ENCODE measurements around the gene TAF8.

The TAF8 gene

DNA sequence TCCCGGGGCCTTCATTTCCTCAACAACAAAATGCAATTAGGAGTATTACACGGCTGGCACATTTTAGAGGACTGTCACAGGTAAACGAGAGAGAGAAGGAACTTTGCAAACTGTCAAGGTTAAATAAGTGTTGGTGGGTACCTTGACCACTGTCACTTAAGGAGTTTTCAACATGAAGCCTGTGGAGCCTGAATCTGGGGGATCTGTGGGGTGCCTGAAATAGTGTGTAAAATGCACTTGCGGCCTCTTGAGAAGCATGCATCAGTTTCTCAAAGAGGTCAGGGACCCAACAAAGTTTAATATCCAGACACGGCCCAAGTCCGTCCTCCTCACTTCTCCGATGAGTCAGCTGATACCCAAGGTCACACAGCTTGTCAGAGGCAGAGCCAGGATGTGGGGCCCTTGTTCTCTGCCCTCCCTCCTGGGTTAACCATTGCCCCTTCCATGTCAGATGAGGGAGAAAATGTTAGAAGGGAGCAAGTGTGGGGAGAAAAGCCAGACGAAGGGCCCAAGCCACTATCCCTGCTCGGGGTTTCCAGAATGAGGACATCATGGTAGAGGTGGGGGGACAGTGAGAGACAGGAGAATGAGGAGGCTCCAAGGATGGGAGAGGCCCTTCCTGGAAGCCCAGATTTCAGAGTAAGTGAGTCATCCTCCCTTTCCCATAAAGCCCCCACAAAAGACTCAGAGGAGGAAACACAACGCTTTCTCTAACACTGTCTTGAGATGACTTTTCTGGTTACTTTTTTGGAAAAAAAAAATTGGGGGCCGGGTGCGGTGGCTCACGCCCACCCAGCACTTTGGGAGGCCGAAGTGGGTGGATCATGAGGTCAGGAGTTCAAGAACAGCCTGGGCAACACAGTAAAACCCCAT is 49.9 kb downstream of the TAF8 start:
- DNase-seq: no peak

DNA sequence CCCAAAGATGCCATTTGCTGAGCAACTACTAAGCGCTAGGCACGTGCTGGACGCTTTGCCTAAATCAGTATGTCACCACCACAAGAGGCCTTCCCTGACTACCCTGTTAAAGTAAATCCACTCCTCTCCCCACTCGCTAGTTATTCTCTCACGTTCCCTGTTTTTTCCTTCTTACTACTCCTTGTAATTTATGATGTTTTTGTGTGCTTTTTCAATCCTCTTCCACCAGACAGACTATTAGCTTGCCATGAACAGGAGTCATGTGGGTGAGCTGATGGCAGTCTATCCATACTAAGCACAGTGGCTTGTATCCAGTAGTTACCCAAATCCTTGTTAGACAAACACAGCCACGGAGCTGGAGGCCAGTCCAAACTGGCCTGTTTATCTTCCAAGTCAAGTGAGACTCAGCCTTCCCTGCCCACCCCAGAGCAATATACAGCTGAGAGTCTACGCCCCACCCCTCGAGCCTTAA is 50.9 kb downstream of the TAF8 start:
- no peak for DNase-seq

DNA sequence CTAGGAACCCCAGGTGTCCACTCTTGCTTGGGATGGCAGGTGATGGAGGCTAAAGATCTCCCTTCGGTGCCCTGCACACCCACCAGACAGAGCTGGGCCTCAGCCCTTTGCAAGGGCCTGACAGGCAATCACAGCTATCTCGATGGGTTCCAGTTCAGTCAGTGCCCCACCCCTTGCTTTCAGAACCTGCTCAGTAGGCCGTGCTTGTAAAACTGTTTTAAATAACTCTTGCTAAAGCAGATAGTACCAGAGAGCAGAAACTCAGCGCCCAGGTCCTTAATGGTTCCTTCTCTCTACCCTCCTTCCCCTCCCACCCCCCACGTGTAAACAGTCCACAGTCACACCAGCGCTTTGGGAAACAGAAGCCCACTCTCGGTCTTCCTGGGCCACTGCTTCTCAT is 52.9 kb downstream of the TAF8 start:
- DNase-seq: no peak

DNA sequence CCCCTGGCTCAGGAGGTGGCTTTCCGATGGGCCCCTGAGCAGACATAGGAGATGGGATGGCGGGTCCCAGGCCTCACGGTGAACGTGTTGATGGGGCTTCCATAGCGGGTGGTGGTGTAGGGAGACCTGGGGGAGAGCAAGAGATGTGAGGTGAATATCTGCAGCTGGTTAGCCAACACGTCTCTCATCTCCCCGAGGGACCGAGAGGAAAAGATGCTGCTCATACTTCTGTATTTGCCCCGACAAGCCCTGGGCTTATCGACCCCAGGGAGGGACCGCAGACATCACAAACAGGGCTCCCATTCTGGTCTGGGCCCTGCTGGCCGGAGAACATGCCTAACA is 53.4 kb downstream of the TAF8 start:
- no peak for DNase-seq

DNA sequence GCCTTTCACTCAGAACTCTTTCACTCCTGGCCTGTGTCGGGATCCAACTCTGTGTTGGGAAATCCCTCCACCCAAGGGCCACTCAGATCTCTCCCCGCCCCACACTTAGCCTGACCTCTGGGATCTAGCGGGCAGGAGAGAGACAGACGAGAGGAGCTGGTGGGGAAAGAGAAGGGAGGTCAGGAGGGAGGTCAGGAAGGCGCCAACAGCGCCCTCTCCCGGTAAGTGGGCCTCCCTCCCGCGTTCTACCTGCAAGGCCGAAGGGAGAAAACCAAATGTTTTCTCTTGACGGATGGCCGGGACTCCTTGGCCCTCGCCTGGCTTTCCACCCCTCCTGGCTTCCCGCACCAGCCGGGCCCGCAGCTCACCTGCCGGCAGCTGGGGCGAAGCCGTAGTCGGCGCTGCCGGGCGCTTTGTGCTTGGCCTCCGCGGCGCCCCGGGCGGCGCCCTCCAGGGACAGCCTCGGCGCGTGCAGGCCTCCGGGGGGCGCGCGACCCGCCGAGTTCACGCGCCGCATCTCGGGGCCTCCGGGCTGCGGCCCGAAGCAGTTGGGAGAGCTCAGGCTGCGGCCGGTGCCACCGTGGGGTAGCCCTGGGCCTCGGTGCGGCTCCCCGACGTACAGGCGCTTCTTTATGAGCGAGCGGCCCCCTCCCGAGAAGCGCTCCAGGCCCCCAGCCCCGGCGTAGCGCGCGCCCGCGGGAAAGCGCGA is 53.9 kb downstream of the TAF8 start:
- peak; percentile 64 for DNase-seq

DNA sequence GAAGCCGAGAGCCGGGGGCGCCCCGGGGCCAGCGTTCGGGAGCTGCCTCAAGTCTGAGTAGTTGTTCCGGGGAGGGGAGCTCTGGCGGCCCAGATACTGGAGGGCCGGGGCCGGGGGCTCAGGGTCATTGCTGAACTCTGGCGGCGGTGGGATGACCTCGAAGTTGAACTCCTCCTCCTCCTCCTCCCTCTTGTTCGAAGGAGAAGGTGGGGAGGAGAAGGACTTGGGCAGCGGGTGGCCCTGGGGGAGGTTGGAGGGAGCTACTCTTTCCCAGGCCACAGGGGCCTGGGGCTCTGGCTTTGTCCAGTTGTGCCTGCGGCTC is 54.4 kb downstream of the TAF8 start:
- DNase-seq: no peak

DNA sequence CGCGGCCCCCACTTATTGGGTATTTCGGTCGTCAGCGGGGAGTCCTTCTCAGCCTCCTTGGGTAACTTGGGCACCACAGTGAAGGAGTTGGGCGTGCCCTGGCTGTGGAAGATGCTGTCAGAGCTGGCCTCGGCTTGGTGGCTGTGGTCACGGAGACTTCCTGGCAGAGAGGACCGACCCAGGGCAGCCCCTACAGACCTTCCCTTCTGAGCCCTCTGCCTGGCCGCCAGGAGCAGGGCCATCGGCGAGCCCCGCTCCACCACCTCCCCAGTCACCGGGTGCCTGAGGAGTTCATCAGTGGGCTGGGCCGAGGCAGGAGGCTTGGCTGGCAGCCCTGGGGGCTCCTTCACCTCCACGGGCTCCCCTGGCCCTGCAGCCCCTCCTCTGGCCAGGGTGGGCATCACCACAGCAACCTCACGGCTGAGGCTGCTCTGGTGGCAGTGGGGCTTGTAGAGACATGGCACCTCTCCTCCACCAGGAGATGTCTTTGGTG is 54.9 kb downstream of the TAF8 start:
- DNase-seq: no peak

DNA sequence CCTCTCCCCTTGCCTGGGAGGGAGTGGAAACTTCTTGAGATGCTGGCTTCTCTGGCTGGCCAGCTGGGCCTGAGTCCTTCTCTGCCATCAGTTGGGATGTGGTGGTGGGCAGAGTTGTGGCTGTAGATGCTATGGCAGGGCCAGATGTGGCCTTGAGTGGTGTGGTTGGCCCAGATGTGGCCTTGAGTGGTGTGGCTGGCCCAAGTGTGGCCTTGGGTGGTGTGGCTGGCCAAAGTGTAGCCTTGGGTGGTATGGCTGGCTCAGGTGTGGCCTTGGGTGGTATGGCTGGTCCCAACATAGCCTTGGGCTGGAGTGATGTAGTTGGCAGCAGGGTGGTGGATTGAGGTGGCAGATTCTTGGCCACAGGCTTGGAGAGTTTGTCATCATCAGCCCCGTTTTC is 55.4 kb downstream of the TAF8 start:
- no peak for DNase-seq

DNA sequence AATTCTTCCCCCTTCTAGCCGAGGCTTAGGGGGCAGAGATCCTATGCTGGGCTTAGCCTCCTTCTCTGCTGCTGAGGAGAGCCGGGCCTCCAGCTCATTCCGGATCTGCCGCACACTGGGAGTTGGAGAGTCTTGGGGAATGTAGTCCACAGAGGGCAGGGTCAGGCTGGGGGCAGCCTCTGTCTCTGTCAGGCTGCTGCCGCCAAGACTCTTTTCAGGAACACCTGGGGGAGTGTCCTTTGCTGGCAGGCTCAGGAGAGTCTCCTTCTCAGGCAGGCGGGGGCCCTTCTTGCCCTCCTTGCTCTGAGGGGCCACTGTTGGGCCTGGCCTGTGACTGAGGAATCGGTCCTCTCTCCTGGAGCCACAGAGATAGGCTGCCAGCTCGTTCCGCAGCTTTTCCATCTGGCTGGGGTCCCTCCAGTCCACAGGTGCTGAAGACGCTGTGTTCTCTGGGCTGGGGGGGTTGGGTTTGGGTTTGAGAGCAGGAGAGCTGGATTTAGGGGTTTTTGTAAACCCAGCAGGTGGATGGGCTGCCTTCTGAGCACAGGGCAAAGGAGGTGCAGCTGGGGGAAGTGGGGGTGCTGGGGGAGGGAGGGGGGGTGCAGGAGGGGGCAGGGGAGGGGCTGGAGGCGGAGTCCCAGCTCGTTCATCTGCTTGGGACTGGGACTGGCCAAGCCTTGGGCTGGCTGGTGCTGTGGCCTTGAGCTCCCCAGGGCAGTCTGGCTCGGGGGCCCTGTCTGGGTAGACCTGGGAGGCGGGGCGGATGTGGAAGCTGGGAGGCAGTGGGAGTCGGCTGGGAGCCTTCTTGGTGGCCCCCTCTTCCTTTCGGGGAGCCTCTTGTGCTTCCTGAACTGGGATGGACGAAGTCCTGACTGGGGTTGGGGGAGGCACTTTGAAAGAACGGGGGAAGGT is 56.0 kb downstream of the TAF8 start:
- no peak for DNase-seq

DNA sequence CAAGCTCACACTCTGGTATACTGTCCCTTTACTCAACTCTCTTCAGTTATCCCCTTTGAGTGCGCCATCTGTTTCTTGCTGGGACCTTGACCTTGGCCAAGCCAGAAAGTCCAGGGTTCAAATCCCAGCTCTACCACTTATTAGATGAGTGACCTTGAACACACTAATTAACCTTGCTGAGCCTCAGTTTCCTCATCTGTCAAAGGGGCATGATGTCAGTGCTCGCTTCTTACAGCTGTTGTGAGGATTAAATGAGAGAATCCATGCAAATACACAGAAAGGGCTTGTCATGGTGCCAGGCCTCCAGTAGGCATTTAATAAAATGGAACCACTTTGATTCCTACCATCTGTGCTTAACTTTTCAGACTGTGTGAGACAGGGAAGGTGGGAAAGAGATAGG is 57.7 kb downstream of the TAF8 start:
- DNase-seq: no peak

DNA sequence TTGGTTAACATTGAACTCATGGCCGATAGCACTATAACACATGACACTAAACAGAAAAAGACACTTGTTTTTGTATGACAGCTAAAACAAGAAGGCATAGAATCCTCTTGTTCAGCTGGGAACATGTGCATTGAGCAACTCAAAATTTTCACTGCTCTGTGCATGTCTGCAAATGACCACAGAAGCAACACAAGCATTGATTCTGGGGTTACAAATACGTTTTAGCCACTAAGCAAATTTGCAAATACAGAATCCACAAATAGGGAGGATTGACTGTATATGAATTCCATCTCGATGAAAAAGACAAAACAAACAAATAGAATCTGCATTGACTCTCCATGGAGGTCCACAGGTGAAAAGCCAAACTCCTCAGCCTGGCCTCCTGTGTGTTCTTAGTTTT is 60.4 kb downstream of the TAF8 start:
- DNase-seq: no peak

DNA sequence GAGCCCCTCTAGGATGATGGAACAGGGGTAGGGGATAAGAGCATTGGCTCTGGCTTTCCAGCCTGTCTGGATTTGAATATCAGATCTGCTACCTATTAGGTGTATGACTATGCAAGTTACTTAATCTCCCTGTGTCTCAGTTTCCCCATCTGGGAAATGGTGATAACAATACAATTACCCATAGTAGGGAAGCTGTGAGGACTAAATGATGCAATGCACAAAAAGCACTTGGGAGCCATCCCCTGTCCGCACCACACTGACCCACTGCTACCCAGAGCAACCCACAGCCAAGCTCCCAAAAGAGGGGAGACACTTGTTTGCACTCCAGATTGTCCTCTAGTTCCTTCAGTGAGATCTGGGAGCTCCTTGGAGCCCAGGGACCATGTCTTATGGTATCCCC is 62.0 kb downstream of the TAF8 start:
- DNase-seq: no peak

DNA sequence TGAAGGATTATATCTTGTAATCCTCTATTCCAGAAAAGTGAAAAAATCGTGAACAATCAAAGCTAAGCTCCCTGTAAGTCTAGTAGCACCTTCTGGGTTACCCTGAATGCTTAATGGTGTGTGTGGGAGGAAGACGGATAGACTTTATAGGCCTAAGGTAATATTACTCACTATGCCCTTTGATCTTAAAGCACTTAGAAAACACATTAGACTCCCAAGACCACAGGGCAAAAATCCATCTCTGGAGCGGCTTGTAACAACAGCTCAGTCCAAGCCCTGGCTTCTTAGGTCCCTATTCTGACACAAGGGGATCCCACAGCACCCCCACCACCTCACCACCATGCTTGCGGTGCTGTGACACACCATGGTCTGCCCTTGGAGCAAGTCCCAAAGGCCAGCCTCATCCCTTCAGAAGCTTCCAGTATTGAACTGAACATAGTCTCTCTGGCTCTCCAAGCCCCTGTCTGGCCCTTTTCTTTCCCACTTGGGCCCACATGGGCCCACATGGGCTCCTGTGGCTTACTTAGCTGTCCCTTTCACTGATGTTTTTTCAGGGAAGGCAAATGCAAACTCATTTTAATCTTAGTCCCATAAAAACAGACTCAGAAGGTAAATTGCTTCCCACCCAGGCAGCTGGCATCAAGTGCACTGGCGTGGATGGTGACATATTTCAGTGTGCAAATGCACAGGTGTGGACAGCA is 63.8 kb downstream of the TAF8 start:
- no peak for DNase-seq

DNA sequence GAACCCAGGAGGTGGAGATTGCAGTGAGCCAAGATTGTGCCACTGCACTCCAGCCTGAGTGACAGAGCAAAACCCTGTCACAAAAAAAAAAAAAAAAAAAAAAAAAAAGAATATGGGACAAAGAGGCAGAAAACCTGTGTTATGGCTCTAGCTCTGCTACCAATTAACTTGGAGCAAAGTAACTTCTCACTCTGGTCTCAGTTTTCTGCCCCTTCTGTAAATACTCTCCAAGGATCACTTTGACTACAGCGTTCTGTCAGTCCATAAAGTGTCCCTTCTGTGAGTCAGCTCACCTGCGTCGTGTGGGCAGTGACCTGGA is 67.5 kb downstream of the TAF8 start:
- DNase-seq: no peak

DNA sequence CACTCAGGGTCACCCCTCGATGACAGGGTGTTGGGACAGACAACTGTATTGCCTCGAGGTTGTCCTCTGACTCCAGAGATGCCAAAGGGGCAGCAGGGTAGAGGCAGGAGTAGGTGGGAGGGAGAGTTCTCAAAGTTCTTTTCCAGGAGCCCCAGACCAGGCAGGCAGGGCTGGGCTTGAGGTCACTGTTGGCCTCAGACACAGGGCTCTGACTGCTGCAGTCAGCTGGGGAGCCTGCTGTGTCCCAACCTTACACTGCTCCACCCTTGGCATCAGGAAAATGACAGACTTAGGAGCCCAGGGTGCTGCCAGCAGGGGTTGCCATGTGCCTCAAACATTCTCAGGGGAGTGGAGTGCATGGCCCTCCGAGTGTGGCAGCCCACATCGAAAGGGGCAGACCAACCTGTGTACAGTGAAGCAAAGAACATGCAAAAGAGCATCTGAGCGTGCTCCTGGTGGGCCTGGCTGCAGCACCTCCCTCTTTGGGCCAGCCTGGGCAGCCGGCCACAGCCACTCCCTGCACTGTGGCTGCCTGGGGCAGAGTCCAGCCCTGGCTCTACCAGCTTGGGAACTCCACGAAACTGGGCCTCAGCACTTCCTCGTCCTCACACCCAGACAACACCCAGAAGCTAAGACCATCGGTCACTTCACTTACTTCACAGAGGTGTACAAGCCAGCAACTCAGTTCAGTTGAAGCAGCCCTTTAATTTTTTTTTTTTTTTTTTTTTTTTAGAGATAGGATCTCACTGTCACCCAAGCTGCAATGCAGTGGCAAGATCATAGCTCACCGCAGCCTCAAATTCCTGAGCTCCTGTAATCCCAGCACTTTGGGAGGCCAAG is 68.1 kb downstream of the TAF8 start:
- no peak for DNase-seq

DNA sequence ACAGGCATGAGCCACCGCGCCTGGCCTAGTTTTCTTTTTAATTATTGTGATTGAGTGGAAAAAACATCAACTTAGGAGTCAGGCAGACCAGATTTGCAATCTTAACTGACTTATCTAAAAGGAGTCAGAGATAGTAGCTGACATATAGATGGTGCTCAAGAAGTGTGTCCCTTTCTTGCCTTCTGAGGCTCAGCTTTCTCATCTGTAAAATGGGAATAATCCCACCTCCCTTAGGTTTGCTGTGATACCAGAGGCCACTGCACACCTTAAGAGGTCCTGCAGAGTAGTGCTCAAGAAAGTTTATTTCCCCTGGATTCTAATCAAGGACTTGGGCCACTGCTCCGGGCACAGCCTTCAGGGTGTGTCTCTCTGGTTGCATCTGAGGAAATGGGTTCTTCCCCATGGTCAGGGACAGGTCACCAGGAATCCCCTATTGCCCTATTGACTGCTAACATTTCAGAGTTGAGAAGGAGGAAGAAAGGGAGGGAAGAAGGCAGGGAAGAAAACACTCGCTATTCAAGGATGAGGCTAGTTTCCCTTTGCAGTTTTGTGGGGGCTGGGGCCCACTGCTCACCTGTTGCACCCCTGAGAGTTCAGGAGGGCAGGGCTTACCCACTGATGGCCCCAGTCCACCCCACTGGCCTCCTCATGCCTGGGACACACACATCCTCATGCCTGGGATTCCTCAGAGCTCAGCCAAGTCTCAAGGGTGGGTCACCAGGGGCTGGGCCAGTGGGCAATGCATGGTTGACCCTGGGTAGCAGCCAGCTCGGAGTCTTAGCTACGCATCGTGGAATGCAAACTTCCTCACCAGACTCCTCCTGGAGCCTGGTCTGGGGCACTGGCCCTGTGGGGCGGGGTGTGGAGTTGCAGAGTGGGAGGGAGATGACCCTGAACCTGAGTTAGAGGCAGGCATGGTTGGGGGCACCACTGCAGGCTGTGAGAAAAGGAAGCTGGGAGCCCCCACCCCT is 70.9 kb downstream of the TAF8 start:
- no peak for DNase-seq

DNA sequence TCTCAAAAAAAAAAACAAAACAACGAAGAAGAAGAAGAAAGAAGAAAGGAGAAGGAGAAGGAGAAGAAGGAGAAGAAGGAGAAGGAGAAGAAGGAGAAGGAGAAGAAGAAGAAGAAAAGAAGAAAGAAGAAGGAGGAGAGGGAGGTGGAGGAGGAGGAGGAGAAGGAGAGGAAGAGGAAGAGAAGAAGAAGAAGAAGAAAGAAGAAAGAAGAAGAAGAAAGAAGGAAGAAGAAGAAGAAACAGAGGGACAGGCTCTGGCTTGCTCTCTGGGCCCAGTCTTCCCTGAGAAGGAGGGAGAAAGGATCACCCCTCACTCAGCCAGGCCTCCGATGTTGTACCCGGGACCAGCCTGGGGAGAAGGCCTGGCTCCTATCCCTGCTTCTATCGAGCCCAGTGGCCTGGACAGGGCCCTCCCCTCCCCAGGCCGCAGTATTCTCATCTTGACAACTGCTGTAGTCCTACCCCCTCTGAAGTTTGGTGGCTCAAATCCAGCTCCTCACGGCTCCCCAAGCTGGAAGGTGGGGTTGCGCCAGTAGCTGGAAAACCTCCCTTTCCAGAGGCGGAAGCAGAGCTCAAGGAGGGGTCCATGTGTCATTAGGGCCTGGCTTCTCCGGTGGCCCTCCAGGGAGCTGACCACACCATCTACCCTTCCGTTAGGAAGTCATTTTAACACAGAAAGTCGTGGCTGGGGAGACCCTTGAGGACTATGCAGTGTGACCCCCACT is 73.2 kb downstream of the TAF8 start:
- no peak for DNase-seq

DNA sequence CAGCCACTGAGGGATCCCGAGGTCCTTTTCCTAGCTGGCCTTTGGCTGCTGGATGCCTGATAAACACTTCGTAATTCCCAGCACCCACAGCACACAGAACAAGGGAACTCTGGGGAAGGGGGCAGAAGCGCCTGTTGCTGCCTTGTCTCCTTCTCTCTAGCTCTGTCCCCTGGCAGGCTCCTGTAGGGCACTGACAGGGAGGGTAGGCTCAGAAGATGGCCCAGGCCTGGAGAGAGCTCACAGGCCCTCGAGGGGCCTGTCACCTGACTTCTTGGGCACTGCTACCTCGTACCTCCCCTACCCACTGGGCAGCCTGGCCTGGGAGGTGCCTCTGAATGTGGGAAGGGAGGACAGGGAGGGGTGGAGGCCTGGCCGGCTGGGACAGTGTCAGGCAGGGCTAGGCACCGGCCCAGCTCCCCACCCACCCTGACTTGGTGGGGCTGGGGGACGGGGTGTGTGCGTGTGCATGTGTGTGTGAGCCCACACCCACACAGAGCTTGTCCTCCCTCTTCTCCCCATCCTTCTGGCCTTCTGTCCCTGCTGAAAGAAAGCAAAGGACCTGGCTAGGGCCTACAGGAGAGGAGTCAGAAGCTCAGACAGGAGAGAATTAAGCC is 74.0 kb downstream of the TAF8 start:
- DNase-seq: no peak

DNA sequence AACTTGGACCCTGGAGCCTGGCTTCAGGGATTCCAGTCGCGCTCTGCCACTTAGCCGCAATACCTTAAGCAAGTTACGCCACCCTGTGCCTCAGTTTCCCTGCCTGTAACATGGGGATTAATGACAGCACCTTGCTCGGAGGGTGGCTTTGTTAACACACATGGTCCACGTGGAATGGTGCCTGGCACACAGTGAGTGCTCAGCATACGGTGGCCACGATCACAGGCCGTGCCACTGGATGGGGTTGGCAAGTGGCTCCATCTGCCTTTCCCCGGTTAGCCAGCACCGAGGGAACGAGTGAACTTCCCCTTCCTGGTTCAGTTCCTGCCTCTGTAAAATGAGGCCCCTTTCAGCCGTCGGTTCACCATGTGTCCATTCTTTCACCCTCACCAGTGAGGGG is 74.9 kb downstream of the TAF8 start:
- DNase-seq: no peak

DNA sequence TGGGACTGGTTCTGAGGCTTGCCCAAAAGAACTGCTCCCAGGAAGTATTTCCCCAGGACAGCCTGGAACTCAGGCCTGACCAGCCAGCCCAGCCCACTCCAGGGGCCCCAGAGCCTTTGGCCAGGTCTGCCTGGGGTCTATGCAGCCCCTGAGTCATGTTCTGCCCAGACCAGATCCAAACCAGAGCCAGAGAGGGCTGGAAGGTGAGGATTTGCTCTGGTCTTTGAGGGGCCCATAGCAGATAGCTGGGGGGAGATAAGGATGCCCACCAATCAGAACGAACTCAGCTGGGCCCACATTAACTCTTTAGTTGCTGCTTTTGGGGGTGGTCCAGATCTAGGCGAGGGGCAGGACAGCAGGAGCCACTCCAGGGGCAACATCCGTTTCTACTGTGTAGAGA is 75.3 kb downstream of the TAF8 start:
- no peak for DNase-seq

Data from CD4-positive, alpha-beta T cell treated with Interferon gamma for 1 hour (primary cell).